HG02798 (cell line): Measurements from ENCODE around the gene EPB41L4B.
"Not testable (repeated sequence)": the region's sequence is repeated elsewhere in the genome, so short reads cannot be mapped to it uniquely, and the experiment has no call there.

Experiments used
- ATAC-seq: cut with Tn5 transposase; IDR thresholded peaks from one replicate; pipeline ENCODE4 v1.9.1; 2021; ENCODE audit warnings: mild to moderate bottlenecking; ENCODE audit not compliant: unreplicated experiment, poor library complexity

EPB41L4B gene

DNA sequence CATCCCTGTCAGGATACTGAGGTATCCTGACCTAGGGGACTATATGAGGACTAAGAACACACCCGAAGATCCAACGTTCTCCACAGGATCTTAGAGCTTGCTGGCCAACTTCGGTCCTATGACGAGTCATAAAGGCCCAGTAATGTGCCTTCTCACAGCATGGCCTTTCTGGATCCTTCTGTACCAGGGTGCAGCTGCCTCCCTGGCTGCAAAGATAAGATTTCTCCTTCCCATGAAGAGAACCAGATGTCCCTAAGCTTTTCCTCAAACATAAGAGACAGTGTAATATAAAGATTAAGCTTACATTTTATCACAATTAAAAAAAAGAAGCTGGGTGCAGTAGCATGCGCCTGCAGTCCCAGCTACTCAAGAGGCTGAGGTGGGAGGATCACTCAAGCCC is 18.3 kb downstream of the EPB41L4B start:
- ATAC-seq, result no peak

DNA sequence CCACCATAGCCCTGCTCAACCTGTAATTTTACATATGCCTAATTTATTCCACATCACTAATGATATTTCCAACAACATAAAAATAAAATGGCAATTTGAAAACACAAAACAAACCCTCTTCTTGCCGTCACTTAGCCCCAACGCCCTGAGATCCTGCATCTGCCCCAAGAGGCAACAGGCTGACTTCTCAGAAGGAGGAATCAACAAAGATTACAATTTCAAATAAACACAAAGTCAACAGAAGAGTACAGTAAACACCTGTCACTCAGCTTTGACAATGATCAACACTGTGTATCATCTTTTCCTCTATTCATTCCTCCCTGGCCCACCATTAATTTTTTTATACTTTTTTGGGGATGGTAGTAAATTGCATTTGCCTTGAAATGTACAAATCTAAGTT is 19.8 kb downstream of the EPB41L4B start:
- ATAC-seq, result no peak

DNA sequence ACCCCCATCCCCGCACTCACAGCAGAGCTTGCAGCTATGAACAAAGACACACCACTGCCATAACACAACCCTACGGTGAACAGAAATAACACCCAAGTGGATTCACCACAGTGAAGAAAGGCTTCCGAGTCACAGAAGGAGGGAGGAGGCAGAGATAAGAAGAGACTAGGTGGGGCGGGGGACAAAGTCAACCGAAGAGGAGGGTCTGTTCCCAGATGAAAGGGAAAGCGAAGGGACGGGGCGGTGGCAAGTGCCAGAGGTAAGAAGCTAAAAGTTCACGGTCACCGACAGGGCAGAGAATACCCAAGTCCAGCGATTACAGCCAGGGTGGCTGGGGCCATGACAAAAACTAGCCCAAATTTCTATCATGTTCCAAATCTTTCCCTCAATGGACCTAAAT is 21.0 kb downstream of the EPB41L4B start:
- ATAC-seq, result no peak

DNA sequence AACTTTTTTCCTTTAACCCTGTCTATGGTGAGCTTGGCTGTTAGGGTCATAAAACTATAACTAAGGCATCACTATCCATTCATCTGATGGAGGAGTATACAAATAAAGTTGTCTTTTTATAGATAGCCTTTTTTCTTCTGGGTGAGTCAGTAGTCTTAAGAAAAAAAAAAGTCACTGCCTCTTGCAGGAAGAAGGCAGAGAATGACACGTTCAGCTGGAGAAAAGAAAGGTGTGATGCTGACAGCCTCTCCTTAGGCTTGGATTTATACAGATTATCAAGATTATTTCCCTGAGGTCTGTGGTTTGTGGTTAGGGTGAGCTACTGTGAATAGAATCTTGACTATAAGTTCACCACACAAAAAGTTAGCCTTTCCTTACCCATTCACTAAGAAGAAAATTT is 23.0 kb downstream of the EPB41L4B start:
- ATAC-seq, result no peak

DNA sequence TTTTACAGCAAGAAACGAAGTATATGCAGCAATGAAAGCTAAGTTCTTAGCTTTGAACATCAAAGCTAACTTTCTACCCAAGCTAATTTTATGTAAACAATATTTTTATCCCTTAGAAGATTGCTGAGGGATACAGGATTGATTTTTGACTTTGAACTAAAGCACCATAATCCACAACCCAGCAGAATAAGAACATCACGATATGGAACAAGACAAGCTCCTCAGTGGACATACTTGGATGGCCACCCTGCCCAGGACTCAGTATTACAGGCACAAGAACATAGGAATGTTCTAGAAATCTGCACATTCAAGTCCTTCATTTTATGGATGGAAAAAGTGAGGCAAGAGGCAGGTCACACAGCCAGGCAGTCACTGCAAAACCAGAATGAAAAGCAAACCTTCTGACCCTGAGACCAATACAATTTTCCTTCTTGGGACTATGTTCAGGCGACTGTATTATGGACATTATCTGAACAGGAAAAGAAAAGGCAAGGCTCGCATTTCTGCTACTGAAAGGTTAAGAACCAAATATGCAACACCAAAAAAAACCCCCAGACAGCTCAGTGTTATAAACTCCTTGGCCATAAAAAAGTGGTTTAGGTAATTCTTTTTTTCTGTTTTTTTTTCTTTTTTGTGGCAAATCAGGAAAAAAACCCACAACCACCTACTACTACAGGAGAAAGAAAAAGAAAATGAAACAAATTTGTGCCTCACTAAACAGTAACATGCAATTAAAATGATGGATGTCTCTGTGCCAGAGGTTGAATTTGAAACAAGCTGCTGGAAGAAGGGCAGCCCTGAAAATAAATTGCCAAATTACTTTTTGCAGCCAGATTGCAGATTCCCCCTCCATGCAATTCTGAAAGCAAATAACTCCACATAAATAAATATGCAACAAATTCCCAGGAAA is 25.4 kb downstream of the EPB41L4B start:
- ATAC-seq, result no peak

DNA sequence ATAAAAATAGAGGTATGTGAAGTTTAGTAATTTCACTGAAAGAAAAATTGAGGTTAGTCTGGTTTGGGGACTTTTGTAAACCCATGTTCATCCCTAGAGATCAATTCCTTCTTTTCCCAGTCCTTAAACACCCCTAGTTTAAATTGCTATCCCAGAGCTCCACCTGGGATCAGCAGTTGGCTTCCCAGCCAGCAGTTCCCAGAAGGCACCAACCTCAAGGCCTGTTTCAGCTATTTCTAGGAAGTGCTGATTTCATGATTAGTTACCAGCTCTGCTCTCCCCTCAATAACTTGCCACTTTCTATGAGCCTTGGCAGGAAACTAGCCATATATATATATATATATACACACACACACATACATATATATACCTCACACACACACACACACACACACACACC is 30.5 kb downstream of the EPB41L4B start:
- no peak for ATAC-seq

DNA sequence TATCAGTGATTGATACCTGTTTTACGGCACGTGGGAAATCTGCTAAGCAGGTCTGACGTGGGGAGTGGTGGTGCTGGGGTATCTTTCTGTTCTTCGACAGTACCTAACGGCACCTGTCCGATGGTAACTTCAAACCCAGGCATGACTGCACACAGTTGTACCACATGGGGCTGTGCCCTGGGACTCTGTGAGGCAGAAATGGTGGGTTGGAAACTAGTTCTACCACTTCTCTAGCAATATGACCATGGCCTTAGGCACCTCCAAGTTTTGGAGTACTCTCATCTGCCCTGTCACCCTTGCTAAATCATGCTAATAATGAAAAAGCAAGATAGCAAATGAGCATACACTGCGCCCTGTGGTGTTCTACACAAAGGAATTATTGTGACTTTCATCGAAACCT is 30.9 kb downstream of the EPB41L4B start:
- ATAC-seq, result no peak

DNA sequence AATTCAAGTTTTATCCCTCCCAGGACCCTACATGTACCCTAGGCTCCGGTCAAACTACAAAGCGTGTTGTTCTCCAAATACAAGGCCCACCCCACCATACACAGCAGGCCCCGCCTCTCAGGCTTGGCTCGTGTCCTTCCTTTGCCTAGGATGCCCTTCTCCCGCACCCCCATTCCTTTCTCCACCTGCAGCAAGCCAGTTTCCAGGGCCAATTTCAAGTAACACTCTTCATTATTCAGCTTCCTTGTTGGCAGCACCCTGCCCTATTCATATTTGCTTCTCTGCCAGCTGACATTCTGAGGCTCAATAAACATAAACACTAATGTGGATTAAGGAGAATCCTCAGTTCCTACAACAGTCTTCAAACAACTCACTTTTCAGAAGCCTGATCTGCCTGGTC is 31.7 kb downstream of the EPB41L4B start:
- ATAC-seq, result no peak

DNA sequence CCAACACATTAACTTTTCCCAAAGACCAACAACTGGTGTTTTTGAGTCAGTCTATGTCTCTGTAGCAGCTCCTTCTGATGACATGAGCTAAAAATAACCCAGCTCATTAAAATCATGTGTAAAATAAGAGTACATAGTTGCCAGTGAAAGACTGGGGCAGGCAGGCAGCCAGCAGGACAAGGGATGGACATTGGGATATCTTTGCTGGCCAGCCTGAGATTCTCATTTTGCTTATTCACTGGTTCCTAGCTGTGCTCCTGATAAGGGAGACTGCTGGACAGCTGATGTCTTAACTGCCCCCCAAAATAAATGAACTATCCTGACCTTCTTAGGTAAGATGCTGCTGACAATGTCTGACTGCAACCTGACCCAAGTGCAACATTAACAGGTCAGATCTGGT is 33.9 kb downstream of the EPB41L4B start:
- no peak for ATAC-seq

DNA sequence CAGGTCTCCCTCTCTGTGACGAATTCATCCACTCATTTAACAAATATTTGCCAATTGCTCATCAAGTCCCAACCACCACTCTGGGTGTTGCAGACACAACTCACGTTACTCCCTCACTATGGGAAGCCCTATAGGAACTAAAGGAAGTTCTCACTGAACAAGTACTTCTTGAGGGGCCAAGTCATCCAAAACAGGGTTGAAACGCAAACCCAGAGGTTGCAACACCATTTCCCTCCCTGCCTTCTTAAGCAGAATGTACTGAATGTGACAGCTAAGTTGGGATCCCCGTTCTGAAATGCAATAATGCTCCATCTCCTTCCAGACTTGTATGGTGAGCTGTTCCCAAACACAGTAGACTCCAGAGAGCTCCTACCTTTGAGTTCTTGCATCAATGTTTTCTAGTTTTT is 34.3 kb downstream of the EPB41L4B start:
- ATAC-seq, result no peak

DNA sequence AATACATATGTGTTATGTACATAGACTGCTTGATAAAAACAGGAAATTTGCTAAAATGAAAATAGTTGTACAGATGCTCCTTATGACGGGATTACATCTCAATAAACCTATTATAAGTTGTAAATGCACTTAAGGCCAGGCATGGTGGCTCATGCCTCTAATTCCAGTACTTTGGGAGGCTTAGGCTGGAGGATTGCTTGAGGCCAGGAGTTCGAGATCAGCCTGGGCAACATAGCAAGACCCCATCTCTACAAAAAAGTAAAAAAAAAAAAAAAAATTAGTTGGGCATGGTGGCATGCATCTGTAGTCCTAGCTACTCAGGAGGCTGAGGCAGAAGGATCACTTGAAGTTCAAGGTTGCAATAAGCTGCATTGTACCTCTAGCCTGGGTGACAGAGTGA is 37.2 kb downstream of the EPB41L4B start:
- ATAC-seq, result not testable (repeated sequence)

DNA sequence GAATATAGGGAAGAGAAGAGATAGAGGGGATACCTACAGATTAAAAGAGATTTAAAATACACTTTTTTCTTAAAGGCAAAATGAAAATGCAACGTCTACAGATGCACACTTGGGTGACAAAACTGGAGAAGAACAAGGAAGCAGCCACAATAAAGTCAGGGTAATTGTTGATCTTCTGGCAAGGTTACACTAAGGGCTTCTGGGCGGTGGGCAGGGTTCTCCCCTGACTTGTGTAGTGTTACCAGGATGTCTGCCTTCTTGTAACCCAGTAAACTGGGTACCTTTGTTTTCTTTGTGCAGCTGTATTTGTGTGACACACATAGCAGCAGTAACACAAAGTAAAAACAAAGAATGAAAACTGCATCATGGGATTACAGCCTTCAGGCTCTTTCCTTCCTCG is 37.8 kb downstream of the EPB41L4B start:
- ATAC-seq, result no peak

DNA sequence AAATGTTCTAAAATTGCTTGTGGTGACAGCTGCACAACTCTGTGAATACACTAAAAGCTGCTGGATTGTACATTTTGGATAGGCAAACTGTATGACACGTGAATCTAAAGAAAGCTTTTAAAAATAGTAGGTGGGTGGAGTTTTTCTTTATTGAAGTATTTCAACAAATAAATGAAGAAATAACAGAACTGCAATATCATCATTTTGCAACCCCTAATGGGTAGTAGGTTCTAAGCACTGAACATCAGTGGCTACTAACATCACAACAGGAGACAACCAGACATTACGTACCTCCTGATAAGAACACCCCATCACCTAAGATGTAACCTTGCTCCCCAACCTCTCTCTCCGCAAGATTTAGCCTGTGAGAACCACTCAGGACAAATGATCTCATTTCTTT is 38.6 kb downstream of the EPB41L4B start:
- ATAC-seq, result no peak

DNA sequence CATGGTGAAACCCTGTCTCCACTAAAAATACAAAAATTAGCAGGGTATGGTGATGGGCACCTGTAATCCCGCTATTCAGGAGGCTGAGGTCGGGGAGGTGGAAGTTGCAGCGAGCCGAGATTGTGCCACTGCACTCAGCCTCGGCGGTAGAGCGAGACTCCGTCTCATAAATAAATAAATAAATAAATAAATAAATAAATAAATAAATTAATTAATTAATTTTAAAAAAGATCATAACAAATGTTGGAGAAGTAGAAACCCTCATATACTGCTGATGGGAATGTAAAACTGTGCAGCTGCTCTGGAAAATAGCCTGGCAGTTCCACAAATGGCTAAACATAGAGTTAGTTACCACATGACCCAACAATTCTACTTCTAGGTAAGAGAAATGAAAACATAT is 39.3 kb downstream of the EPB41L4B start:
- ATAC-seq, result no peak

DNA sequence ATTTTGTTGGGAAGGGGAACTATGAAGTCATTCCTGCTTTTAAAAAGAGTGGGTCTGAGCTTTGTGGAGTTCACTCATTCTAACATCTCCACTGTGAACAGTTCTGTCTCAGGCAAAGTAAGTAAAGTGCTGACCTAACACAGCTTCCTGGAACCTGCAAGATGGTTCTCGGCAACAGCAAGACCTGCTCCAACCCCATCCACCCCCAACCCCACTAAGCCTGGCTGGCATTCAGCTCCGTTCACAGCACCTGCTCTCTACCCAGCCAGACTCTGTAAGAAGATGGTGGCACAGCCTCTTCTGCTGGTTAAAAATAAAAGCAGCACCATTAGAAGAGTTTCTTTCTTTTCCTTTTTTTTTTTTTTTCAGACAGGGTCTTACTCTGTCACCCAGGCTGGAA is 42.0 kb downstream of the EPB41L4B start:
- no peak for ATAC-seq

DNA sequence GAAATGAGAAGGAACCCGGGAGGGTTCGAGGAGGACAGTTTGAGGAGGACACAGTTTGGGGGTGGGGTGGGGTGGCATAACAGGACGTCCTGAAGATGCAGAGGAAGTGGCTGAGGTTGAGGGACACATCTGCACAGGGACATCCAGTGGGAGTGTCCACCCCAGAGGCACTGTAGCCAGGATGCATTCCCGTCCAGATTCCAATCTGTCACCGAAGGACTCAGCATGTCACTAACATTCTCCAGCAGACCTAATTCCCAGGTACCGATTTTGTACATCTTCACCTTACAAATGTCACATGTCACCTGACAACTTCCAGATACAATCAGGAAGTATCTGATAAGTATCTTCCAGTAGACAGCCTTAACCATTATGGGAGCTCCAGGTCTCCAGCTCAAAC is 42.6 kb downstream of the EPB41L4B start:
- no peak for ATAC-seq

DNA sequence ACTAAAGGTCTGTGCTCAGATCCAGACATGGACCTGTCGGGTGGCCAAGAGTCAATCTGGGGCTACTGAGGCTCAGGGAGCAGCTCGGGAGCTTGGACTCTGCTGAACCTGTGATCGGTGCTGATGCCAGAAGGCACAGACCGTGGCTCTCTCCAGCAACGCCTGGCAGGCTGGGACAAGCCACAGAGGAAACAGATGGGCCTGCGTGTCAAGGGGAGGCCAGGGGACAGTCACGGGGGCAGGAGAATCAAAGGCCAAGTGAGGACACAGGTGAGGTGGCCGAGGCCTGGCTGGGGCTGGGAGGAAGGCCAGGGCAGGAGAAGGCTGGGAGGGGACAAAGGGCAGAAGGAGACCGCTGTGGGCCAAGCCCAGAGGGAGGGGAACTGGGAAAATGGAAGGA is 43.4 kb downstream of the EPB41L4B start:
- ATAC-seq, result no peak

DNA sequence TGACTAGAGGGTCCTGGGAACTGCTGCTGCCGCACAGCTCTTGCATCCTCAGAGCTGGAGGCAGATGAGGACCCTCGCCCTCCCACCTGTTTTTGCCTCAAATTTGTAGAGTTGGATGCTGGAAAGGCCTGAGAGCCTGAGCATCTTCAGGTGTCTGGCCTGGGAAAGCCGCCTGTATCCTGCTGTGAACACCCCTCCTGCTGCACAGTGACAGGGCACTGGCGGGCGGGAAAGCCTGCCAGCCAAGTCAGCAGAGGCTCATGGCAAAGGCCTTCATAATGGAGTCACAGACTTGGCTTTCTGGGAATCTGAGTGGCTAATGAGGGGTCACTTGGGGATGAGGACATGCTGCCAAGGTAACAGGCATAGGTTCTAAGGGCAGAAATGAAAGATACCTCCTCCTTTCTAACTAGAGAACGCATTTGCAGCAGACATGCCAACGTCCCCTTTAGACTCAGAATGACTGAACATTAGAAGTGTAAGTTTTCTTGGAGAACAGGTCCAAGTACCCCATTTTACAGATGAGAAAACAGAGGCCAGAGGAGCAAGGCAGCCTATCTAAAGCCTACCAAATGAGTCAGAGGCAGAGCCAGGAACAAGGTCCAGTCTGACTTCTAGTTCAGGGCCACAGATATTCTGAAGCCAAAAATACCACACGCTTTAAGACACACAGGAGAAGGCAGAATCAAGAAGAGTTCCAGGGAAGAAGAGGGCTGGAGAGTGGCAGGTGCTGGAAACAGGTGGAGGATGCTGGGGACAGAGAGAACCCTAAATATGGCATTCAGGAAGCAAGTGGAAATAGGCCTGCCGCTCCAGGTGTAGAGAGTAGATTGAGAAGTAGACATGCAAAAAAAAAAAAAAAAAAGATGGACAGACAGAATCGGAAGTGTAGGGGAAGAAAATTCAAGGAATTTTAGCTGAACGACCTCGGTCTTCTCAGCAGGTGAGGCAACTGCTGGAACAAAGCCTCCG is 44.1 kb downstream of the EPB41L4B start:
- no peak for ATAC-seq

DNA sequence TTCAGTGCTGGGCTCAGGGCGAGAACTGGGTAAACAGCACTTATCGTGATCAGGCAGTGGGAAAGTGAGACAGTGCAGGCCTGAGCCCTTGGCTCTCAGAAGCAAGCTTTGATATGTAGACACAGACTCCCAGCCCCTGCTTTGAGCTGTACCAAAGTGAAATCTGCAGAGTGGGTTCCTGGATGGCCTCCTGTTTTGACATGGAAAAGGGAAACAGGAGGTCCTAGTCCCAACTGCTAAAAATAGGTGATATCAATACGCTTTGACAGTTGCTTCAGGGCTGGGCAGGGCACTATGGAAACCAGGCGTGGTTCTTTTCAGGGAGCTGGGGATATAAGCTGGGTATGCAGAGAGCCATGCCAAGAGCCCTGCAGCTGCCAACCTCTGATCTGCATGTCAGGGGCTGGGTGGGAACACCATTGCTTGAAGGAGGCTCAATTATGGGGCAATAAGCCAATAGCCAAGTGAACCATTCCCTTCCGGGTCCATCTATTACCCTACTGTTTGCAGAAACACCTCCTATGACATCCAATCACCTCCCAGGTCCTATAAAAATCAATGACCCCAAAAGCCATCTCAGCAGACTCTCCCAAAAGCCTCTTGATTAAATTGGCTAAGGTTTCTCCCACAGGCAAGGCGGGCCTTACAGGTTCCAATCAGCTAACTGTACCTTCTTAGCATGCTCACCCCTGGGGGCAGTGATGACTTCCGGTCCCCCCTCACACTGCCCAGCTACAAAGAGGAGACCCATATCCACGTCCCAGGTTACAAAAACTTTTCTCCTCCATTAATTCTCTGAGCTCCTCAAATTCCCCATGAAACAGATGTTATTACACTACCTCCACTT is 45.8 kb downstream of the EPB41L4B start:
- ATAC-seq, result no peak

DNA sequence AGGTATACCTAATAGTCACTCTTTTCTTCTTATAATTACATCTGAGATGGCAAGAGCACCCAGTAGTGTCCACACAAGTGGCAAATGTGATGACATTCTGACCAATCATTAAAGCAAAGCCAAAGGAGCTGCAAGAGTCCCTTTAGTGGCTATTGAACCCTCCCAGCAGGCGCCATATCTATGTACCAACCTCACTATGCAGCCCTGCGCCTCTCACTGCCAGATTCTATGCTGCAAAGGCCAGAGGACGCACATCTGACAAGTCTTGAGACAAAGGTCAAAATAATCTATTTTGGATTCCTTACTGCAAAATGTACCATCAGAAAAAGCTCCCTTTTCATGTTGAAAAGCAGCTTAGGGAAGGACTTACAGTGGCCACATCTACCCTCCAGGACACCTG is 47.0 kb downstream of the EPB41L4B start:
- no peak for ATAC-seq
